Ectodermal cell (in vitro differentiated cells): ENCODE measurements around the gene NDUFB11.
"Not testable (repeated sequence)": the region's sequence is repeated elsewhere in the genome, so short reads cannot be mapped to it uniquely, and the experiment has no call there.

Experiments
- H3K27ac ChIP-seq: 2 replicates; pipeline ENCODE4 v1.7.0; 2013; ENCODE audit warnings: mild to moderate bottlenecking, low read depth, low read length; ENCODE audit not compliant: insufficient read depth, poor library complexity, severe bottlenecking
- H3K27me3 ChIP-seq: 2 replicates; pipeline ENCODE4 v1.7.0; 2013; ENCODE audit warnings: mild to moderate bottlenecking, low read length; ENCODE audit not compliant: insufficient read depth, control insufficient read depth, poor library complexity, severe bottlenecking
- H3K36me3 ChIP-seq: one replicate; pipeline ENCODE4 v1.7.0; 2013; ENCODE audit warnings: low read length; ENCODE audit not compliant: control insufficient read depth, insufficient read depth
- H3K4me1 ChIP-seq: one replicate; pipeline ENCODE4 v1.7.0; 2013; ENCODE audit warnings: low read length; ENCODE audit not compliant: control insufficient read depth, insufficient read depth
- H3K4me3 ChIP-seq: 2 replicates; pipeline ENCODE4 v1.7.0; 2013; ENCODE audit warnings: low read depth, low read length, control low read depth; ENCODE audit not compliant: insufficient read depth
- H3K9me3 ChIP-seq: 2 replicates; pipeline ENCODE4 v1.7.0; 2013; ENCODE audit warnings: mild to moderate bottlenecking, low read length, moderate library complexity; ENCODE audit not compliant: control insufficient read depth
- WGBS, 2 experiments: methylation state at CpG; one replicate each; pipeline ENCODE4 v1.1.7; 2013; ENCODE audit warnings: missing lambda C conversion rate in 2 of 2; 5-methylcytosine and 5-hydroxymethylcytosine counted together

NDUFB11 gene

DNA sequence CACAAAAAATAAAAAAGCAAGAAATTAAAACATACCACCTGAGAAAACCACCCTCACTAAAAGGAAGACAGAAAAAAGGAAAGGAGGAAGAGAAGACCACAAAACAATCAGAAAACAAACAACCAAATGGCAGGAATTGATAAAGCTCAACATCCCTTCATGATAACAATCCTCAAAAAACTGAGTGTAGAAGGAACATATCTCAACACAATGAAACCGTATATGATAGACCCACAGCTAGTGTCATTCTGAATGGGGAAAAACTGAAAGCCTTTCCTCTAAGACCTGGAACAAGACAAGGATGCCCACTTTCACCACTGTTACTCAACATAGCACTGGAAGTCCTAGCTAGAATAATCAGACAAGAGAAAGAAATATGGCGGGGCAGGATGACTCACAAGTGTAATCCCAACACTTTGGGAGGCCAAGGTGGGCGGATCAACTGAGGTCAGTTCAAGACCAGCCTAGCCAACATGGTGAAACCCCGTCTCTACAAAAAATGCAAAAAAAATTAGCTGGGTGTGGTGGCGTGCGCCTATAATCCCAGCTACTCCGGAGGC is 27.9 kb downstream of the NDUFB11 start:
- not testable (repeated sequence) for H3K4me3 ChIP-seq, H3K36me3 ChIP-seq, H3K9me3 ChIP-seq, H3K27ac ChIP-seq, H3K4me1 ChIP-seq, H3K27me3 ChIP-seq
- WGBS, 2 experiments = 92 to 95% methylated on average over 7 of the region's 7 CpGs

DNA sequence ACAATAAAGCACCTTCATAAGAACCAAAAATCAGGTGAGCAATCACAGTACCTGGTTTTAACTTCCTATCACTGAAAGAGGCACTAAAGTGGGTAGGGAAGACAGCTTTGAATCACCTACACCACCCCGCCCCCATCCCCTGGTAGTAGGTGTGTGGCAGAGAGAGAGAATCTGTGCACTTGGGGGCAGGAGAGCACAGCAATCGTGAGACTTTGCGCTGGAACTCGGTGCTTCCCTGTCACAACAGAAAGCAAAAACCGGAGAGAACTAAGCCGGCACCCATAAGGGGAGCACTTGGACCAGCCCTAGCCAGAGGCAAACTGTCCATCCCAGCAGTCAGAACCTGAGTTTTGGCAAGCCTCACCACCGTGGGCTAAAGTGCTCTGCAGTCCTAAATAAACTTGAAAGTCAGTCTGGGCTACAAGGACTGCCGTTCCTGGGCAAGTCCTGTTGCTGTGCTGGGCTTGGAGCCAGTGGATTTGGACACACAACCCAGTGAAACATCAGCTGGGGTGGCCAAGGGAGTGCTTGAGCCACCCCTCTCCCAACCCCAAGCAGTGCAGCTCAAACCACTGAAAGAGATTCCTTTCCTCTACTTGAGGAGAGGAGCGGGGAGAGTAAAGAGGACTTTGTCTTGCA is 32.1 kb downstream of the NDUFB11 start:
- 63 to 65% methylated on average over 9 of the region's 9 CpGs for WGBS, 2 experiments
- Histone ChIP-seq H3K4me1 (no peaks in the 10 kb centered on the region), H3K36me3 (no peaks in the 10 kb centered on the region), H3K27ac (no peak overlapping the region), H3K9me3 (no peaks in the 10 kb centered on the region), H3K4me3 (no peak overlapping the region), H3K27me3 (no peaks in the 10 kb centered on the region)

DNA sequence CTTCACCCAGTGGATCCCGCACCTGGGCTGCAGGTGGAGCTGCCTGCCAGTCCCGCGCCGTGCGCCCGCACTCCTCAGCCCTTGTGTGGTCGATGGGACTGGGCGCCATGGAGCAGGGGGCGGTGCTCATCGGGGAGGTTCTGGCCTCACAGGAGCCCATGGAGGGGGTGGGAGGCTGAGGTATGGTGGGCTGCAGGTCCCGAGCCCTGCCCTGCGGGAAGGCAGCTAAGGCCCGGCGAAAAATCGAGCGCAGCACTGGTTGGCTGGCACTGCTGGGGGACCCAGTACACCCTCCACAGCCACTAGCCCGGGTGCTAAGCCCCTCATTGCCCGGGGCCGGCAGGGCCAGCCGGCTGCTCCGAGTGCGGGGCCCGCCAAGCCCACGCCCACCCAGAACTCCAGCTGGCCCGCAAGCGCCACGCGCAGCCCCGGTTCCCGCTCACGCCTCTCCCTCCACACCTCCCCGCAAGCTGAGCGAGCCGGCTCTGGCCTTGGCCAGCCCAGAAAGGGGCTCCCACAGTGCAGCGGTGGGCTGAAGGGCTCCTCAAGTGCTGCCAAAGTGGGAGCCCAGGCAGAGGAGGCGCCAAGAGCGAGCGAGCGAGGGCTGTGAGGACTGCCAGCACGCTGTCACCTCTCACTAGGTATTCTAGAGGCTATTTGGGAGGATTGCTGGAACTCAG is 33.4 kb downstream of the NDUFB11 start:
- H3K4me3 ChIP-seq, H3K4me1 ChIP-seq, H3K27me3 ChIP-seq, H3K27ac ChIP-seq, H3K36me3 ChIP-seq, H3K9me3 ChIP-seq: not testable (repeated sequence)
- WGBS, 2 experiments = 96 to 97% methylated on average over 34 to 40 of the region's 40 CpGs

DNA sequence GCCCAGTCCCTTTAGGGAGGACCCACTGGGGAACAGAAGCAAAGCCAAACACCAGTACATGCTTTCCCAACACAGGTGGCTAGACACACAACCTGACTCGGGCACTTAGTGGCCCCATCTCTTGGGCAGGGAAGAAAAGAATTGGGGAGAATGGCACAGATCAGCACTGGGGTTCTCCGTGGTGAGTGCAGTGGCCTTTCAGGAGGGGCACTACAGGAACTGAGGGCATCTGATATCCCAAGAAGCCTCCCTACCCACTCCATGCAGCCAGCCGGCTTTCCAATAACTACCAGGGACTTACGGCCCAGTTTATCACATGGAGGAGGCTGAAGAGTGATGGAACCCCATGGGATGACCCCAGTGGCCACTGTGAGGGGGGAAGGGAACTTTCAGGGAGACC is 43.3 kb downstream of the NDUFB11 start:
- no peak overlapping the region for H3K4me3 ChIP-seq
- no peaks in the 10 kb centered on the region for H3K9me3 ChIP-seq
- no peak overlapping the region for H3K27ac ChIP-seq
- 91 to 97% methylated on average over 3 to 4 of the region's 4 CpGs for WGBS, 2 experiments
- no peaks in the 10 kb centered on the region for H3K36me3 ChIP-seq
- no peaks in the 10 kb centered on the region for H3K4me1 ChIP-seq
- no peaks in the 10 kb centered on the region for H3K27me3 ChIP-seq

DNA sequence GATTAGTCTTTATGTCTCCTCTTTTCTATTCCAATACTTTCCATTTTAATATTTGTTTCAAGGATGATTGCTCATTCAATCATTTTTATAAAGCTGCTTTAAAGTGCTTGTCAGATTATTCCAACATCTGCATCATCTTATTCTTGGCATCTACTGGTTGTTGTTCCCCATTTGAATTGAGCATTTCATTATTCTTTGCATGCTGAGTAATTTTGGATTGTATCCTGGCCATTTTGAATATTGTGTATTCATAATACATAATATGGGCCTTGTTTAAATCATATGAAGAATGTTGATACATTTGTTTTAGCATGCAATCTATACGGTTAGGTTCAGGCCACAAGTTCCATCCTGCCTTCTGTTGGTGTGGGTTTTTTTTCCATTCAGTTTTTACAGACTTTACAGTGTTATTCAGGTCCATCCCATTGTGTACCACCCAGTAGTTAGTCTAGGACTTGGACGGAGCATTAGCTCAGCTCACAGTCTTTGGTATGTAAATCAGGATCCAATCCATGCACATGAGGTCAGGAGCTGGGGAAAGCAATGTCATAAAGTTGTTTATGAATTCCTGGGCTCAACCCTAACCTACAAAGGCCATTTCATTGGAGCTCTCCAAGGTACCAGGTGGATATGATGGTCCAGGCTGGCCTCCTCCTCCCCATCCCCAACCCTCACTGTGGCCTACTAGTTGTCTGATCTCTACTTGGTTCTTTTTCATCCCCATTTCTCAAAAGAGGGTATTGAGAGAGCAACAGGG is 46.0 kb downstream of the NDUFB11 start:
- Histone ChIP-seq H3K4me1 (no peaks in the 10 kb centered on the region), H3K4me3 (no peak overlapping the region), H3K9me3 (no peaks in the 10 kb centered on the region), H3K27ac (no peak overlapping the region), H3K27me3 (no peaks in the 10 kb centered on the region), H3K36me3 (no peaks in the 10 kb centered on the region)
- 92 to 100% methylated on average over 2 of the region's 2 CpGs for WGBS, 2 experiments

DNA sequence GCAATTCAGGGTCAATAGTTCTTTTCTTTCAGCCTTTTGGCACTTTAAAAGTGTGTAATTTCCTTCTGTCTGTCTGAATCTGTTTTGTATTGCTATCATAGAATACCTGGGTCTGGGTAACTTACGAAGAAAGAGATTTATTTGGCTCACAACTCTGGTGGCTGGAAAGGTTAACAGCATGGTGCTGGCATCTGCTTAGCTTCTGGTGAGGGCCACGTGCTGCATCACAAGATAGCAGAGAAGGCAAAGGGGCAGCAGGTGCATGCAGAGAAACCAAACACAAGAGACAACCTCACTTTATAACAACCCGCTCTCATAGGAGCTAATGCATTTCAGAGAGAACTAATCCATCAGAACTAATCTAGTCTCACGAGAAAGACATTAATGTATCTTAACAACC is 47.5 kb downstream of the NDUFB11 start:
- WGBS, 2 experiments = 70 to 74% methylated on average over 4 of the region's 4 CpGs
- Histone ChIP-seq H3K27ac (no peak overlapping the region), H3K4me3 (no peak overlapping the region), H3K36me3 (no peaks in the 10 kb centered on the region), H3K27me3 (no peaks in the 10 kb centered on the region), H3K4me1 (no peaks in the 10 kb centered on the region), H3K9me3 (no peaks in the 10 kb centered on the region)

DNA sequence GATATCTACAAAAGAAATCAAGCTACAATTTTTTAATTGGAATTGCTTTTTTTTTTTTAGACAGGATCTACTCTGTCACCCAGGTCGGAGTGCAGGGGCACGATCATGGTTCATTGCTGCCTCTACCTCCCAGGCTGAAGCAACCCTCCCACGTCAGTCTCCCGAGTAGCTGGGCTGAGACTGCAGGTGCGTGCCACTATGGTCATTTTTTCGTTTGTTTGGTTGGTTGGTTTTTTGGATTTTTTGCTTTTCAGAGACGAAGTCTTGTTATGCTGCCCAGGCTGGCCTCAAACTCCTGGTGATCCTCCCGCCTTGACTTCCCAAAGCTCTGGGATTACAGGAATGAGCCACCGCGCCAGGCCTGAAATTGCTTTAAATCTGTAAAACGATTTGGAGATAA is 50.6 kb downstream of the NDUFB11 start:
- no peaks in the 10 kb centered on the region for H3K4me1 ChIP-seq
- no peaks in the 10 kb centered on the region for H3K27me3 ChIP-seq
- H3K27ac ChIP-seq = no peak overlapping the region
- H3K4me3 ChIP-seq = no peak overlapping the region
- no peaks in the 10 kb centered on the region for H3K36me3 ChIP-seq
- 79 to 88% methylated on average over 11 of the region's 11 CpGs for WGBS, 2 experiments
- H3K9me3 ChIP-seq = no peaks in the 10 kb centered on the region

DNA sequence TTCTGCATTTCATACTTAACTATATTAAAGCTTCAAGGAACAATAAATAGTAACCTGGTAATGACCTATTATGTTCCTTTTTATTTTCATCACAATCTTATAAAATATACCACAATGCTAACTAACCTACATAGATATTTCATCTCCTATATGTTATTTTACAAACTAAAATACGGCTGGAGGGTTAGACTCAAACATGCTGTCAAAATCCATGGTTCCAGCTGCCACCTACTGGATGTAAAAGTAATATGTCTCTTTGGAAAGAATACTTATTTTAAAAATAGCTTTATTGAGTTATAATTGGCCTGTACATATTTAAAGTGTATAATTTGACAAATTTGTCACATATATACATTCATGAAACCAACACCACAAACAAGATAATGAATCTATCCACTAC is 51.3 kb downstream of the NDUFB11 start:
- no peaks in the 10 kb centered on the region for H3K4me1 ChIP-seq
- no peak overlapping the region for H3K27ac ChIP-seq
- H3K27me3 ChIP-seq = no peaks in the 10 kb centered on the region
- H3K36me3 ChIP-seq = no peaks in the 10 kb centered on the region
- H3K4me3 ChIP-seq = no peak overlapping the region
- H3K9me3 ChIP-seq = no peaks in the 10 kb centered on the region
- WGBS, 2 experiments = no CpG with 5 or more reads among the region's 1 CpG
